GM21447 (cell line): Measurements from ENCODE around the gene GRK7.

Experiments used
- ATAC-seq: cut with Tn5 transposase; IDR thresholded peaks from one replicate; pipeline ENCODE4 v1.9.1; 2021; ENCODE audit not compliant: unreplicated experiment

Gene GRK7

GRCh38 chr3:141763088-141763750, at the start of gene GRK7:
TSS of gene GRK7 (plus strand) at chr3:141763408. CDS start at chr3:141778285, 14,877 bp downstream.
- ATAC-seq: no peak

- ATAC-seq: no peak
These were observed 48.5 kb upstream of the GRK7 start for GRCh38 chr3:141714671-141715070.

GRCh38 chr3:141722081-141722480, 41.1 kb upstream of the GRK7 start:
- ATAC-seq: no peak

- no peak for ATAC-seq
These were observed 40.6 kb upstream of the GRK7 start for GRCh38 chr3:141722648-141723047.

GRCh38 chr3:141723255-141723654, 40.0 kb upstream of the GRK7 start:
- no peak for ATAC-seq

GRCh38 chr3:141724186-141724585, 39.0 kb upstream of the GRK7 start:
- no peak for ATAC-seq

GRCh38 chr3:141725036-141725435, 38.2 kb upstream of the GRK7 start:
- no peak for ATAC-seq

- no peak for ATAC-seq
These were observed 36.7 kb upstream of the GRK7 start for GRCh38 chr3:141726483-141726882.

GRCh38 chr3:141728355-141728892, 34.8 kb upstream of the GRK7 start:
- no peak for ATAC-seq

GRCh38 chr3:141729240-141729639, 34.0 kb upstream of the GRK7 start:
- ATAC-seq: no peak

GRCh38 chr3:141735176-141735575, 28.0 kb upstream of the GRK7 start:
- no peak for ATAC-seq

- no peak for ATAC-seq
These were observed 27.3 kb upstream of the GRK7 start for GRCh38 chr3:141735770-141736465.

GRCh38 chr3:141737093-141737492, 26.1 kb upstream of the GRK7 start:
- ATAC-seq: no peak

- ATAC-seq: no peak
These were observed 25.6 kb upstream of the GRK7 start for GRCh38 chr3:141737678-141738021.

- peak; percentile 84 for ATAC-seq
These were observed 25.0 kb upstream of the GRK7 start, which contains the start of gene RNF7 for GRCh38 chr3:141738022-141738890. TSS of gene RNF7 (plus strand) at chr3:141738298. CDS start at chr3:141738342, 44 bp downstream.

- ATAC-seq: peak; percentile 17
These were observed 24.3 kb upstream of the GRK7 start for GRCh38 chr3:141738891-141739363.

- no peak for ATAC-seq
These were observed 23.5 kb upstream of the GRK7 start for GRCh38 chr3:141739731-141740130.

GRCh38 chr3:141740349-141740748, 22.9 kb upstream of the GRK7 start:
- no peak for ATAC-seq

GRCh38 chr3:141743305-141743704, 19.9 kb upstream of the GRK7 start:
- ATAC-seq: no peak

GRCh38 chr3:141746962-141747361, 16.2 kb upstream of the GRK7 start:
- no peak for ATAC-seq

- no peak for ATAC-seq
These were observed 9.8 kb upstream of the GRK7 start for GRCh38 chr3:141753399-141753798.
